Testis (tissue), 2 donors: ENCODE results near the gene NOX5.

Source experiments
- POLR2A ChIP-seq: fragments of 450-650 bp; IDR thresholded peaks from one replicate; pipeline ENCODE4 v1.6.1; 2017; ENCODE audit warnings: antibody characterized with exemption, mild to moderate bottlenecking, moderate library complexity
- TF ChIP-seq, protein P1 (sequence below), 3 experiments: fragments of 450-650 bp in 2 of 3; fragments of 200-600 bp in 1 of 3; sonication (generic) in 1 of 3; IDR thresholded peaks; one replicate each; pipeline ENCODE4 v1.5.1; 2016 to 2019; ENCODE audit warnings: antibody characterized with exemption in 3 of 3, mild to moderate bottlenecking in 2 of 3, moderate library complexity in 1 of 3

DNA sequence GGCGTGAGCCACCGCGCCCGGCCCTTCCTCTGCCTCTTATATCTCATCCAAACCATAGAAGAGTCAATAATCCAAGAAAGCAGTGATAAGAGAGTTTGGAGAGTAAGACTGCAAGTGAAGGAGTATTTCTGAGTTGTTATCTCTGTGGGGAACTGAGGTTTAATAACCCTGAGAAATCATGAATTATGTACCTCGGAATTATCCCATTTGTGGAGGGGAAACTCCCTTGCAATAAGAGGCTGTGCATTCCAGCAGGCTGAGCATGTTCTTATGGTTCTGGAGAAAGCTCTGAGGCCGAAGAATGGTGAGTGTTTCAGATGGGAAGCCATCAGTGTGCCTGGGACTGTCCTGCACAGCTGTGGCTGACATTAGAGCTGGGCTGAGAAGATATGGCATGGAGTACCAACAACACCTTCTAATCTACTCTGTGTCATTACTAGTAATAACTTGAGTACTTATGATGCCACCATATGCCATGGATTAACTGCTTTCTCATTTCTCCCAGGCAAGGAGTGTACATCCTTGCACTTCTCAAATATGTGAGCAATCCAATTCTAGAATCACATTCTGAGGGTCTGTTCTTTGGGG lies 31.4 kb upstream of the NOX5 start:
- TF ChIP-seq, protein P1, sequence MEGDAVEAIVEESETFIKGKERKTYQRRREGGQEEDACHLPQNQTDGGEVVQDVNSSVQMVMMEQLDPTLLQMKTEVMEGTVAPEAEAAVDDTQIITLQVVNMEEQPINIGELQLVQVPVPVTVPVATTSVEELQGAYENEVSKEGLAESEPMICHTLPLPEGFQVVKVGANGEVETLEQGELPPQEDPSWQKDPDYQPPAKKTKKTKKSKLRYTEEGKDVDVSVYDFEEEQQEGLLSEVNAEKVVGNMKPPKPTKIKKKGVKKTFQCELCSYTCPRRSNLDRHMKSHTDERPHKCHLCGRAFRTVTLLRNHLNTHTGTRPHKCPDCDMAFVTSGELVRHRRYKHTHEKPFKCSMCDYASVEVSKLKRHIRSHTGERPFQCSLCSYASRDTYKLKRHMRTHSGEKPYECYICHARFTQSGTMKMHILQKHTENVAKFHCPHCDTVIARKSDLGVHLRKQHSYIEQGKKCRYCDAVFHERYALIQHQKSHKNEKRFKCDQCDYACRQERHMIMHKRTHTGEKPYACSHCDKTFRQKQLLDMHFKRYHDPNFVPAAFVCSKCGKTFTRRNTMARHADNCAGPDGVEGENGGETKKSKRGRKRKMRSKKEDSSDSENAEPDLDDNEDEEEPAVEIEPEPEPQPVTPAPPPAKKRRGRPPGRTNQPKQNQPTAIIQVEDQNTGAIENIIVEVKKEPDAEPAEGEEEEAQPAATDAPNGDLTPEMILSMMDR (IDR thresholded peaks at IDR 0.05): no peak
- TF ChIP-seq POLR2A: no peak
